IMR-90 (cell line): Measurements from ENCODE around the gene LRP3. TPM values are rescaled to one million over a fixed set of nuclear protein-coding genes. Genes with fewer than 3 reads are reported as not detected.
A peak's percentile ranks its signal among the peaks of the same experiment; 100 is the strongest.

Experiments
- ATAC-seq: fragments of 200-7000 bp; cut with Tn5 transposase; 2 replicates; pipeline ENCODE4 v1.9.1; 2020; ENCODE audit warnings: low read depth, mild to moderate bottlenecking, moderate library complexity
- BruUV-seq: library from RNA; stranded (reverse); fragments of 400-500 nt; replicated peaks from 2 replicates; lab custom pipeline; 2021; lab: Mats Ljungman, UMichigan
- CTCF ChIA-PET: fragments of 300-600 bp; formaldehyde crosslinking; extraction: SDS; loops from one replicate; lab custom pipeline; 2021; ENCODE audit warnings: antibody characterized with exemption; lab: Yijun Ruan, JAX
- POLR2A ChIA-PET: fragments of 300-600 bp; sonication (Branson Sonifier 250); formaldehyde crosslinking; loops from one replicate; lab custom pipeline; 2022; ENCODE audit warnings: antibody characterized with exemption; ENCODE audit not compliant: unreplicated experiment; lab: Charles Lee
- DNase-seq: peaks from one replicate; pipeline ENCODE4 v3.0.0; 2013
- H2AFZ ChIP-seq: replicated peaks from 2 replicates; pipeline ENCODE3; 2013; ENCODE audit warnings: low read length, mild to moderate bottlenecking; ENCODE audit not compliant: poor library complexity
- H2AK5ac ChIP-seq: 2 replicates; pipeline ENCODE4 v1.6.1; 2013; ENCODE audit warnings: low read depth, low read length, inconsistent platforms
- H2AK9ac ChIP-seq: replicated peaks from 2 replicates; pipeline ENCODE3; 2013; ENCODE audit warnings: mild to moderate bottlenecking, low read depth, low read length, moderate library complexity; ENCODE audit not compliant: poor library complexity
- H2BK120ac ChIP-seq: 2 replicates; pipeline ENCODE4 v1.6.1; 2013; ENCODE audit warnings: low read depth, low read length, inconsistent platforms
- H2BK15ac ChIP-seq: 3 replicates; pipeline ENCODE4 v1.6.1; 2013; ENCODE audit warnings: low read depth, low read length, inconsistent platforms
- H2BK20ac ChIP-seq: 2 replicates; pipeline ENCODE4 v1.6.1; 2013; ENCODE audit warnings: low read depth, mild to moderate bottlenecking, inconsistent platforms, low read length, moderate library complexity
- H2BK5ac ChIP-seq: 2 replicates; pipeline ENCODE4 v1.6.1; 2013; ENCODE audit warnings: mild to moderate bottlenecking, low read depth, low read length, inconsistent platforms; ENCODE audit not compliant: poor library complexity, severe bottlenecking
- H3K14ac ChIP-seq: replicated peaks from 2 replicates; pipeline ENCODE4 v1.6.1; 2013; ENCODE audit warnings: low read depth, low read length, inconsistent platforms
- H3K18ac ChIP-seq: 2 replicates; pipeline ENCODE4 v1.6.1; 2013; ENCODE audit warnings: low read depth, low read length, control low read depth
- H3K23ac ChIP-seq: 2 replicates; pipeline ENCODE4 v1.6.1; 2013; ENCODE audit warnings: low read depth, low read length, inconsistent platforms
- H3K27ac ChIP-seq: 2 replicates; pipeline ENCODE4 v1.5.1; 2013; ENCODE audit warnings: mild to moderate bottlenecking, control low read depth, low read length; ENCODE audit not compliant: insufficient read depth
- H3K27me3 ChIP-seq: 2 replicates; pipeline ENCODE4 v1.6.1; 2013; ENCODE audit warnings: low read length; ENCODE audit not compliant: control insufficient read depth, insufficient read depth
- H3K36me3 ChIP-seq: 2 replicates; pipeline ENCODE4 v1.6.1; 2013; ENCODE audit warnings: low read length, mixed read lengths; ENCODE audit not compliant: control insufficient read depth, insufficient read depth
- H3K4ac ChIP-seq: 2 replicates; pipeline ENCODE4 v1.6.1; 2013; ENCODE audit warnings: low read depth, low read length, inconsistent platforms
- H3K4me1 ChIP-seq: 2 replicates; pipeline ENCODE4 v1.6.1; 2013; ENCODE audit warnings: low read length, mixed read lengths; ENCODE audit not compliant: control insufficient read depth, insufficient read depth
- H3K4me2 ChIP-seq: 2 replicates; pipeline ENCODE4 v1.6.1; 2013; ENCODE audit warnings: low read depth, mild to moderate bottlenecking, control low read depth, low read length, moderate library complexity
- H3K4me3 ChIP-seq: 2 replicates; pipeline ENCODE4 v1.5.1; 2013; ENCODE audit warnings: low read depth, mild to moderate bottlenecking, control low read depth, low read length, moderate library complexity; ENCODE audit not compliant: insufficient read depth
- H3K56ac ChIP-seq: 2 replicates; pipeline ENCODE4 v1.6.1; 2013; ENCODE audit warnings: low read length, inconsistent platforms; ENCODE audit not compliant: insufficient read depth; ENCODE audit errors: extremely low read depth
- H3K79me1 ChIP-seq, 2 experiments: 2 replicates each; pipeline ENCODE4 v1.6.1; 2013; ENCODE audit warnings: low read length in 2 of 2, inconsistent platforms in 1 of 2, low read depth in 1 of 2
- H3K9ac ChIP-seq: 2 replicates; pipeline ENCODE4 v1.6.1; 2013; ENCODE audit warnings: low read depth, low read length, control low read depth
- H3K9me1 ChIP-seq: 2 replicates; pipeline ENCODE4 v1.6.1; 2013; ENCODE audit warnings: low read length, inconsistent platforms; ENCODE audit not compliant: insufficient read depth
- H3K9me3 ChIP-seq: 2 replicates; pipeline ENCODE4 v1.6.1; 2013; ENCODE audit warnings: low read length; ENCODE audit not compliant: control insufficient read depth, insufficient read depth
- H4K20me1 ChIP-seq: 2 replicates; pipeline ENCODE4 v1.6.1; 2013; ENCODE audit warnings: low read length, inconsistent platforms; ENCODE audit not compliant: insufficient read depth
- H4K5ac ChIP-seq: 2 replicates; pipeline ENCODE4 v1.6.1; 2013; ENCODE audit warnings: mild to moderate bottlenecking, low read depth, low read length, control low read depth
- H4K8ac ChIP-seq, 2 experiments: 2 replicates each; pipeline ENCODE4 v1.6.1; 2013; ENCODE audit warnings: low read depth in 2 of 2, low read length in 2 of 2, control low read depth in 1 of 2, inconsistent platforms in 1 of 2
- H4K91ac ChIP-seq: 2 replicates; pipeline ENCODE4 v1.6.1; 2013; ENCODE audit warnings: low read depth, low read length, inconsistent platforms; ENCODE audit not compliant: insufficient read depth
- BHLHE40 ChIP-seq: fragments of 150-350 bp; IDR thresholded peaks from 2 replicates; pipeline ENCODE4 v1.6.1; 2016; ENCODE audit warnings: mild to moderate bottlenecking, low read depth, low read length
- CEBPB ChIP-seq: IDR thresholded peaks from 2 replicates; pipeline ENCODE4 v1.6.1; 2012; ENCODE audit warnings: low read depth, low read length, improper control_type of control experiment
- CHD1 ChIP-seq: IDR thresholded peaks from 2 replicates; pipeline ENCODE4 v1.6.1; 2012; ENCODE audit warnings: low read depth, low read length, improper control_type of control experiment
- MXI1 ChIP-seq: IDR thresholded peaks from 2 replicates; pipeline ENCODE4 v1.6.1; 2012; ENCODE audit warnings: low read depth, mild to moderate bottlenecking, low read length, moderate library complexity, borderline replicate concordance
- NFE2L2 ChIP-seq: fragments of 150-350 bp; IDR thresholded peaks from 2 replicates; pipeline ENCODE4 v1.6.1; 2016; ENCODE audit warnings: low read depth, mild to moderate bottlenecking, low read length
- RAD21 ChIP-seq: IDR thresholded peaks from 2 replicates; pipeline ENCODE4 v1.6.1; 2012; ENCODE audit warnings: low read length, improper control_type of control experiment
- RFX5 ChIP-seq: IDR thresholded peaks from 2 replicates; pipeline ENCODE4 v1.8.0; 2012; ENCODE audit warnings: low read depth, mild to moderate bottlenecking, low read length, moderate library complexity
- WGBS, 2 experiments: methylation state at CpG; one replicate each; pipeline versions ENCODE4 v1.1.5 to v1.1.7; 2013; ENCODE audit warnings: missing lambda C conversion rate in 2 of 2; ENCODE audit not compliant: insufficient read length in 1 of 2; ENCODE audit errors: extremely low coverage in 2 of 2; 5-methylcytosine and 5-hydroxymethylcytosine counted together
- dilution Hi-C: fragments of 300-500 bp; cut with HindIII; formaldehyde crosslinking; loops from one replicate; pipeline ENCODE4 v1.14.3; 2018; ENCODE audit warnings: low sequenced_read_pairs; ENCODE audit not compliant: unreplicated experiment
- in situ Hi-C: fragments of 300-500 bp; cut with MboI; formaldehyde crosslinking; loops from 3 replicates; pipeline ENCODE4 v1.14.3; 2019; ENCODE audit warnings: low sequenced_read_pairs, inconsistent platforms, mixed read lengths
- intact Hi-C: fragments of 100-400 bp; cut with micrococcal nuclease; formaldehyde crosslinking; loops from 2 replicates; pipeline ENCODE4 v1.10.0; 2022
- polyA plus RNA-seq, 3 experiments: library from polyadenylated mRNA; depleted of rRNA; stranded (reverse); fragments of >200 nt; gene quantifications; 2 replicates each; pipeline ENCODE4 v1.2.3, GENCODE V29; 2012; ENCODE audit warnings: low replicate concordance in 1 of 3
- total RNA-seq: library from RNA; depleted of rRNA; stranded (reverse); fragments of >200 nt; gene quantifications from 2 replicates; pipeline ENCODE4 v1.2.3, GENCODE V29; 2012
- TF ChIP-seq, protein P1 (sequence below): fragments of 150-350 bp; IDR thresholded peaks from 2 replicates; pipeline ENCODE4 v1.6.1; 2017; ENCODE audit warnings: mild to moderate bottlenecking, antibody characterized with exemption, low read length, low read depth
- TF ChIP-seq, protein P2 (sequence below): conservative IDR thresholded peaks from 2 replicates; pipeline ENCODE4 v1.5.1; 2012; ENCODE audit warnings: mild to moderate bottlenecking, low read depth, low read length, improper control_type of control experiment

LRP3 gene
- total and polyA plus RNA-seq, 2 of the 4 experiments (the other 2 are of a cell fraction) = 8.4 to 20.2 TPM

DNA sequence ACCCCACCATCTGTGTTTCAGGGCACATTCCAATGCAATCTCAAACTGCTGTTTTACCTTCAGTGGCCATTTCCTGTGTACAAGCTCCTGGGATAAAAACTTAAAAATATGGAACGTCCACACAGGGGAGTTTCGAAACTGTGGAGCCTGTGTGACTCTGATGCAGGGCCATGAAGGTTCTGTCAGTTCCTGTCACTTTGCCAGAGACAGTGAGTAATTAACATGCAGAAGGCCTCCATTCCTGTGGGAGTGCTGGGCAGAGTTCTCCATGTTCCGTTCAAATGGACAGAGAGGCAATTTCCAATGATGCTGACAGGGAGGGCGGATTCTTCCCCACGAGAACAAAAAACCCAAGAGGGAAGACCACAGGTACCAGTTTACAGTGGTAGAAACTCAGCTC is 37.8 kb upstream of the LRP3 start:
- H4K5ac ChIP-seq = no peak overlapping the region
- no TSS peak for BruUV-seq
- no peak overlapping the region for H4K91ac ChIP-seq
- DNase-seq = peak; percentile 41
- CTCF ChIA-PET = no interaction called here
- no peak overlapping the region for H2BK5ac ChIP-seq
- H3K14ac ChIP-seq = no peak overlapping the region
- H4K8ac ChIP-seq = no peak overlapping the region
- H3K4ac ChIP-seq = no peak overlapping the region
- no peak overlapping the region for H3K27ac ChIP-seq
- no peak overlapping the region for H3K18ac ChIP-seq
- H3K4me1 ChIP-seq = peaks cover 1% of the 10 kb centered on the region; the same call in 1 of the 2 replicates
- H2AK9ac ChIP-seq = no peak overlapping the region
- no peak for TF ChIP-seq CEBPB
- no peak for TF ChIP-seq NFE2L2
- no peak for TF ChIP-seq CHD1
- no peak for TF ChIP-seq RAD21
- TF ChIP-seq RFX5 = no peak
- TF ChIP-seq, protein P1, sequence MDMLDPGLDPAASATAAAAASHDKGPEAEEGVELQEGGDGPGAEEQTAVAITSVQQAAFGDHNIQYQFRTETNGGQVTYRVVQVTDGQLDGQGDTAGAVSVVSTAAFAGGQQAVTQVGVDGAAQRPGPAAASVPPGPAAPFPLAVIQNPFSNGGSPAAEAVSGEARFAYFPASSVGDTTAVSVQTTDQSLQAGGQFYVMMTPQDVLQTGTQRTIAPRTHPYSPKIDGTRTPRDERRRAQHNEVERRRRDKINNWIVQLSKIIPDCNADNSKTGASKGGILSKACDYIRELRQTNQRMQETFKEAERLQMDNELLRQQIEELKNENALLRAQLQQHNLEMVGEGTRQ = no peak
- TF ChIP-seq, protein P2, sequence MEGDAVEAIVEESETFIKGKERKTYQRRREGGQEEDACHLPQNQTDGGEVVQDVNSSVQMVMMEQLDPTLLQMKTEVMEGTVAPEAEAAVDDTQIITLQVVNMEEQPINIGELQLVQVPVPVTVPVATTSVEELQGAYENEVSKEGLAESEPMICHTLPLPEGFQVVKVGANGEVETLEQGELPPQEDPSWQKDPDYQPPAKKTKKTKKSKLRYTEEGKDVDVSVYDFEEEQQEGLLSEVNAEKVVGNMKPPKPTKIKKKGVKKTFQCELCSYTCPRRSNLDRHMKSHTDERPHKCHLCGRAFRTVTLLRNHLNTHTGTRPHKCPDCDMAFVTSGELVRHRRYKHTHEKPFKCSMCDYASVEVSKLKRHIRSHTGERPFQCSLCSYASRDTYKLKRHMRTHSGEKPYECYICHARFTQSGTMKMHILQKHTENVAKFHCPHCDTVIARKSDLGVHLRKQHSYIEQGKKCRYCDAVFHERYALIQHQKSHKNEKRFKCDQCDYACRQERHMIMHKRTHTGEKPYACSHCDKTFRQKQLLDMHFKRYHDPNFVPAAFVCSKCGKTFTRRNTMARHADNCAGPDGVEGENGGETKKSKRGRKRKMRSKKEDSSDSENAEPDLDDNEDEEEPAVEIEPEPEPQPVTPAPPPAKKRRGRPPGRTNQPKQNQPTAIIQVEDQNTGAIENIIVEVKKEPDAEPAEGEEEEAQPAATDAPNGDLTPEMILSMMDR = no peak
- no peak for TF ChIP-seq BHLHE40
- no peak for TF ChIP-seq MXI1
- H3K4me2 ChIP-seq = no peak overlapping the region
- no peaks in the 10 kb centered on the region for H3K9me1 ChIP-seq
- H3K79me1 ChIP-seq = no peaks in the 10 kb centered on the region
- no peak overlapping the region for H2BK120ac ChIP-seq
- peak overlapping the region; percentile 13 for H2AFZ ChIP-seq
- no peak overlapping the region for H2BK20ac ChIP-seq
- no peaks in the 10 kb centered on the region for H3K36me3 ChIP-seq
- no peaks in the 10 kb centered on the region for H4K20me1 ChIP-seq
- H2AK5ac ChIP-seq = no peak overlapping the region
- dilution Hi-C loops = no loop called here
- no peaks in the 10 kb centered on the region for H3K9me3 ChIP-seq
- intact Hi-C loops = no loop called here
- WGBS, 2 experiments = 100% methylated on average over 2 of the region's 5 CpGs; no CpG with 5 or more reads in 1 of the 2 experiments
- H3K9ac ChIP-seq = no peak overlapping the region
- POLR2A ChIA-PET = interaction anchor here (0.6 kb wide), 1 partner anchor 101 kb away, joined by 3 read pairs; no protein-coding TSS in a partner anchor
- no peaks in the 10 kb centered on the region for H3K27me3 ChIP-seq
- H3K23ac ChIP-seq = no peak overlapping the region
- ATAC-seq = no peak
- in situ Hi-C loops = no loop called here
- no peak overlapping the region for H2BK15ac ChIP-seq
- H3K56ac ChIP-seq = no peak overlapping the region
- no peak overlapping the region for H3K4me3 ChIP-seq
